Activated CD4-positive, alpha-beta T cell treated with anti-CD3 and anti-CD28 coated beads, Interleukin-2, Interleukin-6, amounts not matched to agents 100 ng/mL and 50 ng/mL, durations not matched to agents 16 hours and 8 hours (primary cell): ENCODE data around the gene ZDBF2.
"Not testable (repeated sequence)": the region's sequence is repeated elsewhere in the genome, so short reads cannot be mapped to it uniquely, and the experiment has no call there.

Experiments
- DNase-seq: peaks from one replicate; pipeline ENCODE4 v3.0.0-alpha.2; 2020

Gene ZDBF2

GRCh38 chr2:206324869-206325268, 50.4 kb downstream of the ZDBF2 start:
- DNase-seq = no peak

GRCh38 chr2:206328974-206329373, 54.5 kb downstream of the ZDBF2 start:
- no peak for DNase-seq

- DNase-seq = no peak
These were observed 62.4 kb downstream of the ZDBF2 start for GRCh38 chr2:206336861-206337260.

GRCh38 chr2:206337956-206338355, 63.5 kb downstream of the ZDBF2 start:
- DNase-seq = no peak

GRCh38 chr2:206341396-206341795, 66.9 kb downstream of the ZDBF2 start:
- no peak for DNase-seq

- no peak for DNase-seq
These were observed 68.7 kb downstream of the ZDBF2 start for GRCh38 chr2:206343144-206343543.

GRCh38 chr2:206343816-206344215, 69.4 kb downstream of the ZDBF2 start:
- DNase-seq = no peak

- no peak for DNase-seq
These were observed 71.1 kb downstream of the ZDBF2 start for GRCh38 chr2:206345606-206346005.

- no peak for DNase-seq
These were observed 74.9 kb downstream of the ZDBF2 start for GRCh38 chr2:206349375-206349774.

- no peak for DNase-seq
These were observed 78.1 kb downstream of the ZDBF2 start for GRCh38 chr2:206352571-206352970.

- no peak for DNase-seq
These were observed 79.2 kb downstream of the ZDBF2 start for GRCh38 chr2:206353685-206354084.

GRCh38 chr2:206354129-206354528, 79.7 kb downstream of the ZDBF2 start:
- DNase-seq = no peak

- not testable (repeated sequence) for DNase-seq
These were observed 82.4 kb downstream of the ZDBF2 start for GRCh38 chr2:206356840-206357239.

GRCh38 chr2:206360840-206361239, 86.4 kb downstream of the ZDBF2 start:
- DNase-seq = not testable (repeated sequence)

- DNase-seq = peak; percentile 74
These were observed 87.1 kb downstream of the ZDBF2 start for GRCh38 chr2:206361407-206362045.
